ENCODE measurements around the gene ZCCHC14. TPM values are rescaled to one million over a fixed set of nuclear protein-coding genes. Genes with fewer than 3 reads are reported as not detected.

Gene ZCCHC14
- total RNA-seq, 1 experiment from 2014 or later: 27.7 TPM

GRCh38 chr16:87534751-87535150 is 41.9 kb upstream of the ZCCHC14 start:
- H3K23ac ChIP-seq (ENCODE audit: insufficient read length, low read depth, low read length): no peak overlapping the region
- no peak overlapping the region for H2BK20ac ChIP-seq (ENCODE audit: low read depth, low read length, poor library complexity, severe bottlenecking)
- no peak overlapping the region for H2BK15ac ChIP-seq (ENCODE audit: low read depth, low read length)
- no peak overlapping the region for H3K4me2 ChIP-seq (ENCODE audit: insufficient read depth, insufficient read length, low read length)
- H3K27me3 ChIP-seq (ENCODE audit: insufficient read depth, low read length): no peaks in the 10 kb centered on the region
- Mint-ChIP-seq H3K4me3 (no peak overlapping the region), H3K9me3 (peaks cover 41 to 43% of the 10 kb centered on the region in 2 experiments), H3K36me3 (ENCODE audit: insufficient read depth in 1 of 3, low read depth in 3 of 3) (peaks cover 4 to 21% (median 5%) of the 10 kb centered on the region in 3 experiments; a peak in 6 of 7 replicates), H3K4me1 (peaks cover 17 to 21% of the 10 kb centered on the region in 2 experiments), H3K27me3 (ENCODE audit: low read depth) (peaks cover 55% of the 10 kb centered on the region), H3K27ac (no peak overlapping the region)
- no peak overlapping the region for H3T11ph ChIP-seq (ENCODE audit: low read length)
- no peaks in the 10 kb centered on the region for H3K79me1 ChIP-seq (ENCODE audit: insufficient read depth, low read depth, low read length, poor library complexity, severe bottlenecking)
- no peak overlapping the region for H2BK120ac ChIP-seq (ENCODE audit: low read depth, low read length, poor library complexity, severe bottlenecking)
- no peak overlapping the region for H4K5ac ChIP-seq (ENCODE audit: insufficient read length, low read depth, low read length)
- no peak overlapping the region for H3K14ac ChIP-seq (ENCODE audit: insufficient read depth, low read length)
- WGBS (ENCODE audit: extremely low coverage, insufficient read length, low lambda C conversion rate): no CpG with 5 or more reads among the region's 9 CpGs
- no peak overlapping the region for H2AK5ac ChIP-seq (ENCODE audit: insufficient read length, low read length)
- H3K9ac ChIP-seq (ENCODE audit: extremely low read depth, insufficient read length, low read length): no peak overlapping the region
- H3K56ac ChIP-seq (ENCODE audit: insufficient read length, low read depth, low read length): no peak overlapping the region
- no peak overlapping the region for H3K18ac ChIP-seq (ENCODE audit: insufficient read length, low read depth, low read length)
- no peak for DNase-seq
- H3K9me3 ChIP-seq (ENCODE audit: control insufficient read depth, low read depth, low read length): peaks cover 10% of the 10 kb centered on the region
- H3K27ac ChIP-seq (ENCODE audit: insufficient read length, low read depth, low read length): no peak overlapping the region
- H3K79me2 ChIP-seq (ENCODE audit: insufficient read depth, low read length): no peaks in the 10 kb centered on the region
- peaks cover 2% of the 10 kb centered on the region; the same call in 1 of the 2 replicates for H3K4me1 ChIP-seq (ENCODE audit: insufficient read depth, low read length)
- no peak overlapping the region for H3K4ac ChIP-seq (ENCODE audit: low read depth, low read length)
- no peak overlapping the region for H4K8ac ChIP-seq (replicated peaks; ENCODE audit: insufficient read length, low read depth, low read length)
- no peak overlapping the region for H2BK5ac ChIP-seq (ENCODE audit: insufficient read length, low read length)
- no peaks in the 10 kb centered on the region for H3K23me2 ChIP-seq (ENCODE audit: insufficient read length, low read depth, low read length, poor library complexity, severe bottlenecking)
- no peak overlapping the region for H4K91ac ChIP-seq (ENCODE audit: insufficient read length, low read depth, low read length)
- no peak overlapping the region for H2BK12ac ChIP-seq (ENCODE audit: insufficient read length, low read depth, low read length)
- no peaks in the 10 kb centered on the region for H4K20me1 ChIP-seq (ENCODE audit: control insufficient read depth, insufficient read depth, insufficient read length)
- no peak overlapping the region for H2AFZ ChIP-seq (ENCODE audit: low read length)
- TF ChIP-seq CTCF (conservative IDR thresholded peaks at IDR 0.05): no peak
